K562 (cell line): ENCODE results near the gene KRTAP10-11.

Source experiments
- HDAC2 ChIP-seq: fragments of 450-650 bp; IDR thresholded peaks from 2 replicates; pipeline ENCODE4 v1.6.1; 2016; ENCODE audit warnings: mild to moderate bottlenecking
- KAT7 ChIP-seq: sonication (generic); formaldehyde crosslinking; IDR thresholded peaks from 2 replicates; pipeline ENCODE4 v1.8.0; 2022; ENCODE audit warnings: missing genetic modification reagents, mild to moderate bottlenecking, borderline replicate concordance
- MED1 ChIP-seq: sonication (generic); formaldehyde crosslinking; IDR thresholded peaks from 2 replicates; pipeline ENCODE4 v1.8.1; 2023; ENCODE audit warnings: missing genetic modification reagents, borderline replicate concordance
- NKRF ChIP-seq: fragments of 450-650 bp; IDR thresholded peaks from 2 replicates; pipeline ENCODE4 v1.6.1; 2016; ENCODE audit warnings: borderline replicate concordance
- NRF1 ChIP-seq, 2 experiments: fragments of 450-650 bp; IDR thresholded peaks in 1 of 2; conservative IDR thresholded peaks in 1 of 2; 2 replicates each; pipeline ENCODE4 v1.6.1; 2014; ENCODE audit warnings: mild to moderate bottlenecking in 2 of 2
- SP1 ChIP-seq: sonication (generic); formaldehyde crosslinking; IDR thresholded peaks from 2 replicates; pipeline ENCODE4 v1.8.1; 2022; ENCODE audit warnings: mild to moderate bottlenecking, missing genetic modification reagents
- ZFP1 ChIP-seq: fragments of 450-650 bp; formaldehyde crosslinking; IDR thresholded peaks from 2 replicates; pipeline ENCODE4 v1.4.0; 2020; ENCODE audit warnings: mild to moderate bottlenecking, mixed read lengths
- ZNF212 ChIP-seq: fragments of 450-650 bp; formaldehyde crosslinking; IDR thresholded peaks from 2 replicates; pipeline ENCODE4 v1.4.0; 2020; ENCODE audit warnings: mild to moderate bottlenecking
- TF ChIP-seq, protein P1 (sequence below), 3 experiments: IDR thresholded peaks in 2 of 3; conservative IDR thresholded peaks in 1 of 3; 2 replicates each; pipeline ENCODE4 v1.5.1; 2011 to 2012; ENCODE audit warnings: low read length in 3 of 3, mild to moderate bottlenecking in 3 of 3, control low read depth in 2 of 3, improper control_type of control experiment in 1 of 3, inconsistent platforms in 1 of 3, low read depth in 1 of 3, mixed read lengths in 1 of 3, moderate library complexity in 1 of 3; ENCODE audit not compliant: insufficient read depth in 2 of 3

GRCh38 chr21:44611551-44611950, 34.7 kb upstream of the KRTAP10-11 start:
- TF ChIP-seq ZNF212 (no peak), MED1 (no peak), KAT7 (CRISPR knock-in tag) (no peak), HDAC2 (no peak), NKRF (no peak), SP1 (CRISPR knock-in tag) (no peak), NRF1 (conservative IDR thresholded peaks at IDR 0.05 in 1 of 2, IDR thresholded peaks at IDR 0.05 in 1 of 2) (no peak), ZFP1 (CRISPR knock-in tag) (no peak)
- TF ChIP-seq, protein P1, sequence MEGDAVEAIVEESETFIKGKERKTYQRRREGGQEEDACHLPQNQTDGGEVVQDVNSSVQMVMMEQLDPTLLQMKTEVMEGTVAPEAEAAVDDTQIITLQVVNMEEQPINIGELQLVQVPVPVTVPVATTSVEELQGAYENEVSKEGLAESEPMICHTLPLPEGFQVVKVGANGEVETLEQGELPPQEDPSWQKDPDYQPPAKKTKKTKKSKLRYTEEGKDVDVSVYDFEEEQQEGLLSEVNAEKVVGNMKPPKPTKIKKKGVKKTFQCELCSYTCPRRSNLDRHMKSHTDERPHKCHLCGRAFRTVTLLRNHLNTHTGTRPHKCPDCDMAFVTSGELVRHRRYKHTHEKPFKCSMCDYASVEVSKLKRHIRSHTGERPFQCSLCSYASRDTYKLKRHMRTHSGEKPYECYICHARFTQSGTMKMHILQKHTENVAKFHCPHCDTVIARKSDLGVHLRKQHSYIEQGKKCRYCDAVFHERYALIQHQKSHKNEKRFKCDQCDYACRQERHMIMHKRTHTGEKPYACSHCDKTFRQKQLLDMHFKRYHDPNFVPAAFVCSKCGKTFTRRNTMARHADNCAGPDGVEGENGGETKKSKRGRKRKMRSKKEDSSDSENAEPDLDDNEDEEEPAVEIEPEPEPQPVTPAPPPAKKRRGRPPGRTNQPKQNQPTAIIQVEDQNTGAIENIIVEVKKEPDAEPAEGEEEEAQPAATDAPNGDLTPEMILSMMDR (IDR thresholded peaks at IDR 0.05 in 2 of 3, conservative IDR thresholded peaks at IDR 0.05 in 1 of 3; ENCODE audit: insufficient read depth in 2 of 3, low read depth in 1 of 3, low read length in 3 of 3), result no peak
